Pancreas (tissue), 10 donors: ENCODE data around the gene AFF3. TPM values are rescaled to one million over a fixed set of nuclear protein-coding genes. Genes with fewer than 3 reads are reported as not detected.

ENCODE experiments used
- ATAC-seq, 4 donors: fragments of 200-7000 bp; cut with Tn5 transposase; one replicate each; pipeline versions ENCODE4 v1.8.0 to v1.9.1; 2020; ENCODE audit warnings: mild to moderate bottlenecking in 4 of 4, moderate library complexity in 4 of 4
- DNase-seq, 6 donors: peaks; one replicate each; pipeline ENCODE4 v3.0.0-alpha.2; 2020
- FAIRE-seq: peaks from 2 replicates; lab custom pipeline; 2012; peaks lifted over from hg19 to GRCh38; lab: Jason Lieb, UNC
- H3K27ac ChIP-seq, 4 donors: fragments of 200-600 bp; sonication (generic); 1 replicate in 3 of 4; 2 replicates in 1 of 4; pipeline versions ENCODE4 v1.5.0 to v1.8.0; 2020
- H3K27me3 ChIP-seq, 4 donors: fragments of 200-600 bp; one replicate each; pipeline ENCODE4 v1.8.0; 2021
- H3K36me3 ChIP-seq, 3 donors: fragments of 200-600 bp; sonication (generic) in 1 of 3; one replicate each; pipeline versions ENCODE4 v1.5.0 to v1.8.0; 2020 to 2021
- H3K4me1 ChIP-seq, 3 donors: fragments of 200-600 bp; one replicate each; pipeline ENCODE4 v1.8.0; 2021
- H3K4me3 ChIP-seq, 4 donors: fragments of 200-600 bp; sonication (generic) in 2 of 4; one replicate each; pipeline versions ENCODE4 v1.5.0 to v1.8.0; 2020 to 2021
- H3K9me3 ChIP-seq, 4 donors: fragments of 200-600 bp; one replicate each; pipeline ENCODE4 v1.8.0; 2021
- WGBS, 2 donors: extraction: QIAGEN DNeasy Blood & Tissue Kit; methylation state at CpG; one replicate each; pipeline ENCODE4 v1.1.7; 2013; 5-methylcytosine and 5-hydroxymethylcytosine counted together
- intact Hi-C, 3 donors: fragments of 100-400 bp; cut with DNase I; formaldehyde crosslinking; loops; one replicate each; pipeline versions ENCODE4 v1.11.1 to v1.14.2; 2022
- polyA plus RNA-seq, 2 donors: library from polyadenylated mRNA; stranded (reverse); fragments of 200-250 nt; gene quantifications; one replicate each; pipeline ENCODE4 v1.2.3, GENCODE V29; 2013
- total RNA-seq, 6 donors: library from RNA; stranded (reverse); fragmentation: NEBNext Ultra II Directional in 4 of 6; extraction: Animal tissue kit (Norgen Biotek cat#: 25700) in 4 of 6; gene quantifications; one replicate each; pipeline versions ENCODE4 v1.2.1 to v1.2.4, GENCODE V29; 2021 to 2023
- TF ChIP-seq, protein P1 (sequence below), 4 donors: fragments of 200-600 bp; sonication (generic) in 3 of 4; IDR thresholded peaks; one replicate each; pipeline versions ENCODE4 v1.5.0 to v1.8.0; 2021; ENCODE audit warnings: antibody characterized with exemption in 4 of 4
- donor health status: healthy with polysubstance abuse.
- donor health status: DM: no; HTN: no; CAD: no; lungs with moderate emphysema.
- donor health status: DM: no; HTN: no; CAD: no.
- donor health status: control.
- donor health status: control.
- donor health status: Bipolar disorder and iron deficiency.
- donor health status: DM: yes; HTN: yes; CAD: no.
- donor health status: DM: no; HTN: no; CAD: no.
- donor health status: DM: no; HTN: no; CAD: no.
- donor health status: DM: yes; HTN: yes; CAD: no.

The AFF3 gene
- total and polyA plus RNA-seq, 8 donors = 0.19 to 1.1 (median 0.54) TPM

DNA sequence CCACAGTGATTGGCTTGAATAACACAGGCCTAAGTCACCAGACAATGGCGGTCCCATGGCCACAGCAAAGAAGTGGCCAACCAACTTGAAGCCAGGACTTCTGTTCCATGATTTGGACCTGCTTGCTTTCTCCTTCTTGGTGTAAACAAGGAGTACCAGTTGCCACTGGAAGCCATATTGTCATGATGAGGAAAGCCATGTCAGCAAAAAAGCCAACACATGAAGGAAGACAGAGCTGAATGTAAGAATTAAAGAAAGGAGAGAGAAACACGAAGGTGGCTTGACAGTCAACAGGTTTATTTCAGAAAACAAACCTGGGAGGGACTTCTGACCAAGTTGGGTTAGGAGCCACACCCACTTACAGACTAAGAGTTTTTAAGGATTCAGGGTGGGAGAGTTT is 620.2 kb downstream of the AFF3 start:
- Histone ChIP-seq H3K36me3 (no peaks in the 10 kb centered on the region), H3K27ac (no peak overlapping the region), H3K9me3 (no peaks in the 10 kb centered on the region), H3K4me3 (no peak overlapping the region), H3K4me1 (no peaks in the 10 kb centered on the region), H3K27me3 (no peaks in the 10 kb centered on the region)
- TF ChIP-seq, protein P1, sequence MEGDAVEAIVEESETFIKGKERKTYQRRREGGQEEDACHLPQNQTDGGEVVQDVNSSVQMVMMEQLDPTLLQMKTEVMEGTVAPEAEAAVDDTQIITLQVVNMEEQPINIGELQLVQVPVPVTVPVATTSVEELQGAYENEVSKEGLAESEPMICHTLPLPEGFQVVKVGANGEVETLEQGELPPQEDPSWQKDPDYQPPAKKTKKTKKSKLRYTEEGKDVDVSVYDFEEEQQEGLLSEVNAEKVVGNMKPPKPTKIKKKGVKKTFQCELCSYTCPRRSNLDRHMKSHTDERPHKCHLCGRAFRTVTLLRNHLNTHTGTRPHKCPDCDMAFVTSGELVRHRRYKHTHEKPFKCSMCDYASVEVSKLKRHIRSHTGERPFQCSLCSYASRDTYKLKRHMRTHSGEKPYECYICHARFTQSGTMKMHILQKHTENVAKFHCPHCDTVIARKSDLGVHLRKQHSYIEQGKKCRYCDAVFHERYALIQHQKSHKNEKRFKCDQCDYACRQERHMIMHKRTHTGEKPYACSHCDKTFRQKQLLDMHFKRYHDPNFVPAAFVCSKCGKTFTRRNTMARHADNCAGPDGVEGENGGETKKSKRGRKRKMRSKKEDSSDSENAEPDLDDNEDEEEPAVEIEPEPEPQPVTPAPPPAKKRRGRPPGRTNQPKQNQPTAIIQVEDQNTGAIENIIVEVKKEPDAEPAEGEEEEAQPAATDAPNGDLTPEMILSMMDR (IDR thresholded peaks at IDR 0.05) = no peak
- DNase-seq = no peak
- ATAC-seq = no peak
- intact Hi-C loops = no loop called here
- WGBS, 2 donors = 81 to 83% methylated on average over 2 of the region's 2 CpGs
- FAIRE-seq = no peak

DNA sequence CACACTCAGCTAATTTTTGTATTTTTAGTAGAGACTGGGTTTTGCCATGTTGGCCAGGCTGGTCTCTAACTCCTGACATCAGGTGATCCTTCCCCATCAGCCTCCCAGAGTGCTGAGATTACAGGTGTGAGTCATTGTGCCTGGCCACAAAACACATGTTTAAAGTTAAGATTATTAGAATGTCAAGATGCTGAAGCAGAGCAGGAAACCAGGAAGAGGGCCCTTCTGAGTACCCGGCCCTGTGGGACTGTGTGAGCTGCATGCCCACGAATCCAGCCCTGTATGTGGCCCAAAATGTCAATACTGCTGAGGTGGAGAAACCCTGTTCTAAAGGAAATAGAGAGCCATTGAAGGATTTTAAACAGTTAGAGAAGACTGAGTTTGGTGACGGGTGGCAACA is 621.6 kb downstream of the AFF3 start:
- intact Hi-C loops = no loop called here
- 59 to 66% methylated on average over 3 of the region's 3 CpGs for WGBS, 2 donors
- Histone ChIP-seq H3K4me1 (no peaks in the 10 kb centered on the region), H3K36me3 (no peaks in the 10 kb centered on the region), H3K4me3 (no peak overlapping the region), H3K9me3 (no peaks in the 10 kb centered on the region), H3K27ac (no peak overlapping the region), H3K27me3 (no peaks in the 10 kb centered on the region)
- ATAC-seq (no peak), FAIRE-seq (no peak), DNase-seq (no peak)
- TF ChIP-seq, protein P1 (IDR thresholded peaks at IDR 0.05) = no peak

DNA sequence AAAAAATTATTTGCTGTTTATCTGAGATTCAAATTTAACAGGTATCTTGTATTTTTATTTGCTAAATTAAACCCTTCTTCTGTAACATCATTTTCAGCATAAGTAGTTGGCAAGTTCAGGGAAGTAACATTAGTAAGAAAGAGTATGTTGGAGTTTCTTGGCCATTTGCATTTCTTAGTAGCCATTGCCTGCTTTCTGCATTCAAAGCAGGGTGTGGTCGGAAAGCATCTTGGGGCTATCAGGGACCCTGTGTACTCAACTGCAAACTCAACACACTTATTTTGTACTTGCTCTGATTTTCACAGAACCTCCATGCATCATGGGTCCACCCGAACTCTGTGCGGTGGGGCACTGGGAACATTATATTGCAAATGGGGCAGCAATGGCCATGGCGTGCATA is 622.2 kb downstream of the AFF3 start:
- Histone ChIP-seq H3K9me3 (no peaks in the 10 kb centered on the region), H3K4me3 (no peak overlapping the region), H3K27me3 (no peaks in the 10 kb centered on the region), H3K36me3 (no peaks in the 10 kb centered on the region), H3K4me1 (no peaks in the 10 kb centered on the region), H3K27ac (no peak overlapping the region)
- WGBS, 2 donors = 81 to 97% methylated on average over 4 of the region's 4 CpGs
- FAIRE-seq (no peak), DNase-seq (no peak), ATAC-seq (no peak)
- intact Hi-C loops = no loop called here
- TF ChIP-seq, protein P1 (IDR thresholded peaks at IDR 0.05) = no peak

DNA sequence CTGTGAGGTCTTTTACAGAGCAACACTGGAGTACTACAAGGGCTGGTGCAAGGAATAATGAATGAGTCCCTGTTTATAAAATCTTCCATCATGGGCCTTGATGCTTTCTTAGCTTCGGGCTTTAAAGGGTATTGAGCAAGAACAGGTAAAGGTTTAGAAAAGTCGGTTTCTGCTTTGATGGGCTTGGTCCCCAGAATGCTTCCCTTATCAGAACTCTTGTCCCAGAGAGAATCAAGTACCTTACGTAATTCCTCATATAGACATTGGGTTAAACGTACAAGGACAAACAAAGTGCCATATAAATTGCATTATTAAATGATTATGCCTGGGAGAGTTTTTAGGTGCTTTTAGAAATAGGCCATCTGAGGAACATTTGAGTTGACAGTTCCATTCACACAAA is 628.0 kb downstream of the AFF3 start:
- TF ChIP-seq, protein P1 (IDR thresholded peaks at IDR 0.05) = no peak
- no peak for ATAC-seq
- FAIRE-seq = no peak
- no peak for DNase-seq
- H3K9me3 ChIP-seq = no peaks in the 10 kb centered on the region
- H3K27ac ChIP-seq = no peak overlapping the region
- WGBS, 2 donors = 63 to 74% methylated on average over 4 of the region's 4 CpGs
- intact Hi-C loops = no loop called here
- no peak overlapping the region for H3K4me3 ChIP-seq
- H3K4me1 ChIP-seq = no peaks in the 10 kb centered on the region
- H3K36me3 ChIP-seq = no peaks in the 10 kb centered on the region
- no peaks in the 10 kb centered on the region for H3K27me3 ChIP-seq

DNA sequence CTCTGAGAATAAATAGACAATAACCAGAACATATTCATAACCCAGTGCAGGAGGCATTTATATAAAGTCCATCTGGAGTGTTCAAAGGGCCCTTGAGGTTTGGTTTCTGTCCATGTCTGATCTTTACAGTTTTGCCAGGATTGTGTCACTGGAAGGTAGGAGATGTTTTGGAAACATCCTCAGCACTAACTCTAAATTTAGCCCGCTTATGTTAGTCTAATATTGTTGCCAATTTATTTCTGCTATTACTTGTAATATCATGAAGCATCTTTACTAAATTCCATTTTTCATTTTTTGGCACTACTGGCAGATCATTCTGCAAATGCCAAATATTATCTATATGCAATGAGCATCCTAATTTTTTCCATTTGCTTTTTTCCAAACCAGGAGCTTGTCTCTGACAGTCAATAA is 630.2 kb downstream of the AFF3 start:
- no peaks in the 10 kb centered on the region for H3K27me3 ChIP-seq
- TF ChIP-seq, protein P1 (IDR thresholded peaks at IDR 0.05) = no peak
- no peak overlapping the region for H3K27ac ChIP-seq
- H3K4me1 ChIP-seq = no peaks in the 10 kb centered on the region
- H3K36me3 ChIP-seq = no peaks in the 10 kb centered on the region
- no peaks in the 10 kb centered on the region for H3K9me3 ChIP-seq
- FAIRE-seq = peak; percentile 68
- no peak for DNase-seq
- no peak overlapping the region for H3K4me3 ChIP-seq
- WGBS, 2 donors = 83 to 92% methylated on average over 1 of the region's 1 CpG
- no peak for ATAC-seq
- intact Hi-C loops = no loop called here
